Ishikawa (cell line): ENCODE data around the gene VPS51.

Source experiments
- CEBPB ChIP-seq: IDR thresholded peaks from 2 replicates; pipeline ENCODE4 v1.6.1; 2012
- EGR1 ChIP-seq: IDR thresholded peaks from 2 replicates; pipeline ENCODE4 v1.6.1; 2012
- FOXM1 ChIP-seq: IDR thresholded peaks from 2 replicates; pipeline ENCODE4 v1.6.1; 2012; ENCODE audit warnings: low read depth, borderline replicate concordance
- RAD21 ChIP-seq: IDR thresholded peaks from 2 replicates; pipeline ENCODE4 v1.6.1; 2012; ENCODE audit warnings: low read depth
- TAF1 ChIP-seq: IDR thresholded peaks from 2 replicates; pipeline ENCODE4 v1.6.1; 2012; ENCODE audit warnings: low read depth, mild to moderate bottlenecking
- TCF12 ChIP-seq: IDR thresholded peaks from 2 replicates; pipeline ENCODE4 v1.6.1; 2012; ENCODE audit warnings: low read depth
- YY1 ChIP-seq: IDR thresholded peaks from 2 replicates; pipeline ENCODE4 v1.6.1; 2012; ENCODE audit warnings: low read depth
- ZBTB7A ChIP-seq: IDR thresholded peaks from 2 replicates; pipeline ENCODE4 v1.6.1; 2012; ENCODE audit warnings: low read depth

DNA sequence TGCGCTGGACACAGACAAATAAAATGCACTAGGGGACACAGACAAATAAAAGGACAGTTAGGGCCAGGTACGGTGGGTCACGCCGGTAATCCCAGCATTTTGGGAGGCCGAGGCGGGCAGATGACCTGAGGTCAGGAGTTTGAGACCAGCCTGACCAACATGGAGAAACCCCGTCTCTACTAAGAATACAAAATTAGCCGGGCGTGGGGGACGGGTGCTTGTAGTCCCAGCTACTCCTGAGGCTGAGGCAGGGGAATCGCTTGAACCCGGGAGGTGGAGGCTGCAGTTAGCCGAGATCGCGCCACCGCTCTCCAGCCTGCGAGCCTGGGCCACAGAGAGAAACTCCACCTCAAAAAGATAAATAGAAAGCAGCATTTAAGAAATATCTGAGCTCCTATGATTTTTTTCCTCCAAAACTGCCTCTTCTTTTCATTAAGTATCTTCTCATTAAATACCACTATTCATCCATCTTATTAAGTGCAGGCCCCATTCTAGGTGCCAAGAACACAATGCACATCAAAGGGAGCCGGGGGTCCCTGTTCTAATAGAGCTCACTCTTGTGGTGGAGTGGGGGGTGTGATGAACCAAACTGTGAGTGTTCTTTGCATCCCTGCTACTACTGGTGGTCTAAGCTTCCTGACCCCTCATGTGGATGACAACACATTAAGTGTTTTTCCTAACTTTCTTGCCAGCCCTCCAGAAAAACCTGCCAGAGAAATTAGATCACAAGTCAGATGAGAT is 22.3 kb downstream of the VPS51 start:
- TF ChIP-seq FOXM1 (no peak), EGR1 (no peak), TAF1 (no peak), ZBTB7A (no peak), CEBPB (no peak), TCF12 (no peak), RAD21 (no peak), YY1 (no peak)
